Cortex of kidney (tissue), 1 donor: Measurements from ENCODE around the gene PRSS48.
"Not testable (repeated sequence)": the region's sequence is repeated elsewhere in the genome, so short reads cannot be mapped to it uniquely, and the experiment has no call there.

Source experiments
- DNase-seq: peaks from one replicate; lab custom pipeline; 2025; lab: John Stamatoyannopoulos, UW

The PRSS48 gene

GRCh38 chr4:151276787-151277562 lies at the start of gene PRSS48:
PRSS48 (plus strand) TSS chr4:151277161; CDS start chr4:151277173, 12 bp downstream.
- DNase-seq, result no peak

GRCh38 chr4:151227172-151227571 lies 49.8 kb upstream of the PRSS48 start:
- no peak for DNase-seq

GRCh38 chr4:151227731-151228130 lies 49.2 kb upstream of the PRSS48 start:
- DNase-seq, result no peak

- no peak for DNase-seq
Observed at GRCh38 chr4:151228189-151229119, 48.5 kb upstream of the PRSS48 start.

- no peak for DNase-seq
Observed at GRCh38 chr4:151231915-151232595, 44.9 kb upstream of the PRSS48 start.

- no peak for DNase-seq
Observed at GRCh38 chr4:151233600-151233999, 43.4 kb upstream of the PRSS48 start.

GRCh38 chr4:151235373-151235772 lies 41.6 kb upstream of the PRSS48 start:
- not testable (repeated sequence) for DNase-seq

GRCh38 chr4:151236036-151236435 lies 40.9 kb upstream of the PRSS48 start:
- no peak for DNase-seq

GRCh38 chr4:151238477-151238876 lies 38.5 kb upstream of the PRSS48 start:
- no peak for DNase-seq

- DNase-seq, result no peak
Observed at GRCh38 chr4:151239608-151240007, 37.4 kb upstream of the PRSS48 start.

GRCh38 chr4:151242305-151242704 lies 34.7 kb upstream of the PRSS48 start:
- no peak for DNase-seq

- DNase-seq, result no peak
Observed at GRCh38 chr4:151246742-151247141, 30.2 kb upstream of the PRSS48 start.

GRCh38 chr4:151247395-151247794 lies 29.6 kb upstream of the PRSS48 start:
- DNase-seq, result no peak

- no peak for DNase-seq
Observed at GRCh38 chr4:151248519-151248918, 28.4 kb upstream of the PRSS48 start.

- no peak for DNase-seq
Observed at GRCh38 chr4:151250706-151251105, 26.3 kb upstream of the PRSS48 start.

GRCh38 chr4:151251603-151252304 lies 25.2 kb upstream of the PRSS48 start:
- no peak for DNase-seq

GRCh38 chr4:151255226-151255625 lies 21.7 kb upstream of the PRSS48 start:
- DNase-seq, result not testable (repeated sequence)

- not testable (repeated sequence) for DNase-seq
Observed at GRCh38 chr4:151255680-151256079, 21.3 kb upstream of the PRSS48 start.

- DNase-seq, result no peak
Observed at GRCh38 chr4:151256134-151256533, 20.8 kb upstream of the PRSS48 start.

- no peak for DNase-seq
Observed at GRCh38 chr4:151257704-151258103, 19.3 kb upstream of the PRSS48 start.

- DNase-seq, result no peak
Observed at GRCh38 chr4:151259752-151260151, 17.2 kb upstream of the PRSS48 start.

GRCh38 chr4:151260526-151260925 lies 16.4 kb upstream of the PRSS48 start:
- no peak for DNase-seq
